DMS53 treated with DMSO at 0.1 percent for 48 hours (cell line): ENCODE results near the gene TCEA3.
A peak's percentile ranks its signal among the peaks of the same experiment; 100 is the strongest.

ENCODE experiments used
- DNase-seq: peaks from one replicate; lab custom pipeline; 2025; ENCODE audit not compliant: unreplicated experiment; lab: John Stamatoyannopoulos, UW

The TCEA3 gene

DNA sequence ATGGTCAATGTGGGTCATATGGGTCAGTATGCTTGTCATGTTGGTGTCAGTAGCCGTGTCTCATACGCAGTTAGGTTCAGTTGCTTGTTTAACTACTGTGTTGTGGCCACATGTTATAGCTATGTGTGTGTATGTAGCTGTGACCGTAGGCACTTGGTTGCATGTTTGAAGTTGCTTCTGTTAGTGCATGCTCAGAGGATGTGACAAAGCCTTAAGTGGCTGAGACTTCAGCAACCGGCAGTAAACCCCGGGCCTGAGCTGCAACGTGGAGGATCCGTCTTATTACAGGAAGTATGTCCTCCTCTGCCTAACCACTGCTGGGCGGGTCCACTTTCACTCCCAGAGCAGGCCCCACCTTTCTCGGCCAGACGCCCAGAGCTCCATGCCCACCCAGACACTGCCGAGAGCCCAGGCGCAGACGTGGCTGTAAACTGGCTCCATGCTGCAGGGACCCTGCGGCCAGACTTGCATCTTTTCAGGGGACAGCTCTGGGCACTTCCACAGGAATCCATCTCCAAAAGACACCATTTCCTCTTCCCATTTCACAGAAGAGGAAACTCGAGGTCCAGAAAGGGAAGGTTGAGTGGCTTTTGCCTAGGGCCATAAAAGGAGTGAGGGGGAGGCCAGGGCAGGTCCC lies 2.2 kb downstream of the TCEA3 start:
- no peak for DNase-seq

DNA sequence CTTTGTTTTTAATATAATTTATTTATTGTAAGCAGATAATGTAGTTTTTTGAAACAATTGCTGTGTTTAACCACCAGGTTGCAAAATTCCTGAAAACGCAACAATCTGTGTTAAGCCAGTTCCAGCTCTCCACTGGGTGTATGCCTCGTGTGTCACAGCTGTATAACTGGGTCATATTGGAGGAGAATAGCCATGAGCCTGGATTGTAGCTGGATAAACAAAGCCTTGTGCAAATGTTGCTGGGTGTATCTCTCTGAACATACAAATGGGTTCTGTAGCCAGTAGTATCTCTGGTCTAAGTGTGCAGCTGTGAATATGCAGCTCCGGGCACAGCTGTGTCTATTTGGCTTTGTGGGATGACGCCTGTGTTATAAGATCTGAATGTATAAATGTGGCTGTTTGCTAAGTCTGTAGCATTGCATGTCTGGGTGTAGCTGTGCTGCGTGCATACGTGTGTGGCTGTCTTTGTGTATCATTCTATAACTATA lies 2.8 kb downstream of the TCEA3 start:
- DNase-seq = peak; percentile 68

DNA sequence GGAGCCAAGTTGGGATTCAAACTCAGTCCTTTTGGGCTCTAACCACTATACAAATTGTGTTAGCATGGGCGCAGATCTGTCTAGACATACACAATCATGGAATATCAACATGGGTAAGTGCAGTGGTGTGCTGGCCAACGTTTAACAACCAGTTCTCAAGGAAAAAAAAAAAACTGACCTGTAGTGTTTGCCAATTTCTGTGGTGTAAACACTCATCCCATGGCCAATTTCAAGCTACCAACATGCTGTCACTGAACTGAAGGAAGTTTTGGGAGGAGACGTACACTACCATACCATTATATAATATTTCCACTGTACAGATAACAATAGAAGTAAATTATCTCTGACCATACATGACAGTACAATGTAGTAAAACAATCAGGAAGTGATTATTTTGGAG lies 3.2 kb downstream of the TCEA3 start:
- DNase-seq = no peak

DNA sequence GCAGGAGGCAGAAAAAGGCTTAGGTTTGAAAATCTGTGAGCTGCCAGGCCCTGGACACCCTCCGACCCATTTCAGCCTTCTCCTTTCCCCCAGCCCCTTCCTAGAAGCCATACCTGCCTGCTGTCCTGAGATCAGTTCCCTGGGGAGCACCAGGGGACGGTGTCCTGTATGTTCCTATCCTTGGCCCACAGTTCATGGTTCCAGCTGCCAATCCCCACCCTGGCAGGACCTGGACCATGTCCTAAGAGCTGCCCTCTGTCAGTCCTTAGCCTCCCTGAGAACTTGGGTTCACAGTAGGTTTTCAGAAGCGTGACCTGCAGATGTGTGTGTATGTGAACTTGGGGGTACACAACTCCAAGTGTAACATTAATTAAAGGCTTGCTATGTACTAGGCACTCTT lies 3.8 kb downstream of the TCEA3 start:
- no peak for DNase-seq

DNA sequence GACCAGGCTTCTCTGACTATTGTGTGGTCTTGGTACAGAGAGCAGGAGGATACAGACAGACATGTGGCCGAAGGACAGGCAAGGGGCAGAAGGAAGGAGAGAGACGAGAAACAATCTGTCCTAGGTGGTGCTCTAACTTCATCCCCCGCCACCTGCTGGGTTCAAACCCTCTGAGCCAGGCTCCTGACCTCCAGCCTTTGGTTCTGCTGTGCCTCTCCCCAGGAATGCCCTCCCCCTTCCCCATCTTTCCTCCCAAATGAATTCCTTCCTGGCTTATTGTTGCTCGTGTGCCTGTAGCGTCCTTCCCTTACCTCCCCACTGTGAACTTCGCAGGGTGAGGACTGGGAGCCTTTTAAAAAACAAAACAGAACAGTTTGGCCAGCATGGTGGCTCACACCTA lies 5.4 kb downstream of the TCEA3 start:
- DNase-seq = no peak

DNA sequence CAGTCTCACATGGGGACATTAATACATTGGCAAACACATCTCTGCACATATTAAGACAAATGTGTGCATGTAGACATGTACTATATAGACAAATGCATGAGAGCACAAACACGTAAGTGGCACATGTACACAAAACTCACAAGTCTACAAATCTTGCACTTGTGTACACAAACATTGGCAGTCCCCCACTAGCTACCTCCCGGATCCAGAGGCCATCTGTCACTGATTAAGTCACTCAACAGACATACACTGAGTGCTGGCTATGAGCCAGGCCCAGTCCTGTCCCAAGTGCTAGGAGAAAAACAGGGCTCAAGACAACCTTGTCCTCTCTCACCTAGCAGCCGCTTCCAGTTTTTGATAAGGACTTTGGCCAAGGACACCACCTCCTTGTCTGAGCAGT lies 7.0 kb downstream of the TCEA3 start:
- DNase-seq = peak; percentile 62

DNA sequence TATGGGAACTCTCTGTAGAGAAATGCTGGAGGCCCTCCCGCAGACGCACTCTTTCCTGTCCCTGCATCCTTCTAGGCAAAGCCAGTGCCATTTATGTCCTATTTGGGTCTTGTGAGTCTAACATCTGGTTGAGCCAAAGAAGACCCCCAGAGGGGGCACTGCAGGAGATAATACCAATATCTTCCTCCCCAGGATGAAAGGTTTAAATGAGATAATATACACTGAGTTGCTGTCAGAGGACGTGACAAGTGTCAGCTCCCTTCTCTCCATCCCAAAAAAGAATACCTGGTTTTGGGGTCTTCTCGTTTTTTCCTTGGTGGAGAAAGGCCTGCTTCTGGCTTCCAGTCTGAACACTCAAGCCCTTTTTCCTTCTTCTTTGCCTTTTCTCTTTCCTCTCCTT lies 7.6 kb downstream of the TCEA3 start:
- no peak for DNase-seq

DNA sequence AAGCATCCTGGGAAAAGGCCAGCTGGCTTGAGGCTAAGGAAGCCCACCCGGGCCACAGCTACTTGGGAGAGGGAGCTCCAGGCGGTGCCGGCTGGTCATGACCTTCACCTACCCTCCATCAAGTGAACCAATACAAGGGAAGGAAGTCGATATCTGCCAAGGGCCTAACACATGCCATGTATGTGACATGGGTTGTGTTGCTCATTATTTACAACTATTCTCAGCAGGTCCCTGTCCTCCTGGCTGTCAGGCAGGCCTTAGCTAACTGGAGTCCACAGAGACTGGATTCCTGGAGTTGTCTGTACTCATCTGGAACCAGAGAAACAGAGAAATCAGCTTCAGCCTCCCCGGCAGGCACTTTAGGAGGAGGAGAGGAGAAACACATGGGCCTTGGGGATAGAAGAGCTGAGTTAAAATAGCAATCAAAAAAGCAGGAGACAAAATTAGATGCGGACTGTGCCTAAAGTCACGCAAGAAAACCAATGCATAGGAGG lies 15.7 kb downstream of the TCEA3 start:
- DNase-seq = no peak

DNA sequence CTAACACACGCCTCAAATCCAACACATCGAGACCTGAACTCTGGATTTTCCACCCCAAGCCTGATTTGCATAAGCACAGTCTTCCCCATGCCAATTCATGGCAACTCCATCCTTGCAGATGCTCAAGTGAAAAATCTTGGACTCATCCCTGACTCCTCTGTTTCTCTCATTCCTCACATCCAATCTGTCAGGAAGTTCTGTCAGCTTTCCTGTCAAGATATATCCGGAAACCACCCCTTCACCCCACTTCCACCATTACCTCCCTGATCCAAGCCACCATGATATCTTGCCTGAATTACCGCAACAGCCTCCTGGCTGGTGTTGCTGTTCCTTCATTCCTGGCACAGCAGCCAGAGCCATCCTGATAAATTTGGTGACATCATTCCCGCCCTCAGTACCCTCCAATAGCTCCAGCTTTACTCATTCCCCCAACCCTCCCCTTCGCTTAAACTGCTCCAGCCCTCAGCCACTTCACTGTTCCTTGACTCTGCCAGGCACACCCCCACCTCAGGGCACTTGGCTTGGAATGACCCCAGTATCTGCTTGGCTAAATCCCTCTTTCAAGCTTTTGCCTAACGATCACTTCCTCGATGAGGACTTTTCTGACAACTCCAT lies 17.4 kb downstream of the TCEA3 start:
- DNase-seq = no peak

DNA sequence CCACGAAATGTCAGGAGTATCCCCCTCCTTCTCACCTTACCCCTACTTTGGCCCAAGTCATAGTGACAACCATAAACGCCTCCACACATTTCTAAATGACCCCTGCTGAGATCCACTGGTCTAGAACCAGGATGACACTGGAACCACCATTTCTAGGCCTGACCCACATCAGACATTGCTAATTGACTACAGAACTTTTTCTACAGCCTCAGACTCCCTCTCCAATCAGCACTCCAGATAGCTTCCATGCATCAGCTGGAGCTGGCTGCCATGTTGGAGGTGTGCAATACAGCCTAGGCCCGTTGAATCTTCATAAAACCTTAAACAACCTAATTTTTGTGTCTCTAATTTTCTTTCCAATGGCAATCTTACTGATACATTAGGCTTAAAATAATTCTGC lies 18.6 kb downstream of the TCEA3 start:
- DNase-seq = no peak

DNA sequence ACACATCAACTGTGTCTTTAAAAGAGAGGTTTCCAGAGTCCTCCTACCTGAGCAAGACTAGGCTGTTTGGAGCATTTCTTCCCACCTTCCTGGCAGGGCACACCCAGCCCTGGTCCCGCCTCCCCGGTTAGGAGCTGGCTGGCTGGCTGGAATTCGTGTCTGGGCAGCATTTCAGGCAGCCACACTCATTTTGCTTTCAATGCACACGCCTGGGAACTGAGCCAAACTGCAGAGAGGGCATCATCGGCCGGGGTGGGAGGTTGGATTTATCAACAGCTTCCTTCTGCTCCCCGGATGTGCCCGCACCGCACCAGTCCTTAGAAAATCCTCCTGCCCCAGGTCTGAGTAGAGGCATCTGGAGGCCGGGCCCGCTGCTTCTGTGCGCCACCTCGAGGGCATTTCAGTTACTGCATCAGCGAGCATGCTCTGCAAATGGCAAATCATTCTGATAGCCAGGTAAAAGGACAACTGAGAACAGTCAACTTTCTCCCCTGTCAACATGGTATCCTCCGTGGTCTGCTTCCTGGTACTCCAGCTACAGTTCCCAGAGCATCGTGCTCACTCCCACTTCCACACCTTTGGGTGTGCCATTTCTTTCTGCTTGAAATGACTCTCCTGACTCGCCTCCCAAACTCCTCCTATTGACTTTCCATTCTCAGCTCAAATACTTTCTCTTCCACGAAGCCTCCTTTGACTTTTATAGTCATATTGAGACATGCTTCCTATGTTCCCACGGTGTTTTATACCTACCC lies 20.6 kb downstream of the TCEA3 start:
- peak; percentile 95 for DNase-seq

DNA sequence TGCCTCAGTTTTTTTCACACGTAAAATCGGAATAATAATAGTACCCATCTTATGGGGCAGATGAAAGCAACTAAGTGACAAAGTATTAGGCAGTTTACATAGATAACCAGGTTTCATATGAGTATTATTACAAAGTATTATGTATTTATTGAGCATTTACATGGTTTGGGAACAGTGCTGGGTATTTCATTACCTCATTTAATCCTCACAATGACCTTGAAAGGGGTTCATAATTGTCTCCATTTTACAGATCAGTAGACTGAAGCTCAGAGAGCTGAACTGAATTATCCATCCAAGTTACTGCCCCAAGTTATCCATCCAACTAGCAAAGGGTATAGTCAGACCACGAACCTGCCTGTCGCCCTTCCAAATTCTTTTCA lies 21.2 kb downstream of the TCEA3 start:
- no peak for DNase-seq

DNA sequence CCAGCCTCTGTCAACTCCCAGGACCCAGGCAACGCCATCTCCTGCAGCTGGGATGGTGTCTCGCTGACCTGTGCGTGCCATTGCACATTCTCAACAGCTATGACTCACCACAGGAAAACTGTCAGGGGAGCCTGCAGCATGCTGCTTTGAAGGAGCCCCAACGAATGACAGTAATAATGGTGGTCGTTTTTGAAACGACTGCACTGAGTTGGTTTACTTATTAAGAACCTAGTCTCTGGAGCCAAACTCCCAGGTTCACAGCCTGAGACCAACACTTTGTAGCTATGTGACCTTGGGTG lies 21.6 kb downstream of the TCEA3 start:
- DNase-seq = peak; percentile 71

DNA sequence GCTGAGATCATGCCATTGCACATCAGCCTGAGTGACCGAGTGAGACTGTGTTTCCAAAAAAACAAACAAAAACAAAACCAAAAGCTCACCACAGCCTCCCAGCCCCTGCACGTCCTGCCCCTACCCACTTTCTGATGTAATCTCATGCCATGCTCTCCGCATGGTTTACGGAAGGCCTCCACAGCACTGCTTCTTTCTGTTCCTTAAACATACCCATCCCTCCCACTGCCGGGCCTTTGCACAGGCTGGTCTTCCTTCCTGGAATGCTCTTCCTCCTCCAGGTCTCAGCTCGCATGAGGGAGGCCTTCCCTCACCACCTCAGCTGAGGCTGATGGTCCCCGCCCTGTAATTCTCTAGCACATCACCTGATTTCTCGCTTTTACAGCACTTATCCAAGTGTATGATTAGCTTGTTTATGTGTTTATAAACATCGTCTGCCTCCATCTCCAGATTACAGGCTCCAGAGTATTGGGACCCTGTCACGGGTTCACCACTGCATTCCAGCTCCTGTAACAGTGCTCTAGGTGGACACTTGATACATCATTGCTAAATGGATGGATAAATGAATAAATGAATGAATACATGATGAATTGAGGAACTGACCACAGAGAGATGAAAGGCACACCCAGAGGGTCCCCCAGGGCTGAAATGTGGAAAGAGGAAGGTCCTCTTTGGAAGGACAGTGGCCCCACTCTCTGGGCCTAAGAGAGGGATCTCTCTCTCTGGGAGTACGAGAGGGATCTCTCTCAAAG lies 22.1 kb downstream of the TCEA3 start:
- no peak for DNase-seq

DNA sequence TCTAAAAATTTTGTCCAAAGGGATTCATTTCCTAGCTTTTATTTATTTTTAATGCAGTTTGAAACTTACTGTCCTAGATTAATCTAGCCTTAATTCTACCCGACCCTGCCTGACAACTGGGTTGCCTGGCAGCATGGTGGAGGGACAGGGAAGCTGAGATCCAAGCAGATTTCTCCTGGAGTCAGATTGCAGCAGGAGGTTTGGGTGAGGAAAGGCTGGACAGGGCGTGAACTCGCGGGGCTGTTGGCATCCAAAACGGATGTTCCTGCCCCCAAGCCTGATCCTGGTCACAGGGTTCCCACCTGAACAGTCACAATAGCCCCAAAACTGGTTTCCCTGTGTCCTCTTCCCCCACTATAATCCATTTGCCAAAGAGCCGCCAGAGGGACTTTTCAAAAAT lies 23.2 kb downstream of the TCEA3 start:
- DNase-seq = no peak

DNA sequence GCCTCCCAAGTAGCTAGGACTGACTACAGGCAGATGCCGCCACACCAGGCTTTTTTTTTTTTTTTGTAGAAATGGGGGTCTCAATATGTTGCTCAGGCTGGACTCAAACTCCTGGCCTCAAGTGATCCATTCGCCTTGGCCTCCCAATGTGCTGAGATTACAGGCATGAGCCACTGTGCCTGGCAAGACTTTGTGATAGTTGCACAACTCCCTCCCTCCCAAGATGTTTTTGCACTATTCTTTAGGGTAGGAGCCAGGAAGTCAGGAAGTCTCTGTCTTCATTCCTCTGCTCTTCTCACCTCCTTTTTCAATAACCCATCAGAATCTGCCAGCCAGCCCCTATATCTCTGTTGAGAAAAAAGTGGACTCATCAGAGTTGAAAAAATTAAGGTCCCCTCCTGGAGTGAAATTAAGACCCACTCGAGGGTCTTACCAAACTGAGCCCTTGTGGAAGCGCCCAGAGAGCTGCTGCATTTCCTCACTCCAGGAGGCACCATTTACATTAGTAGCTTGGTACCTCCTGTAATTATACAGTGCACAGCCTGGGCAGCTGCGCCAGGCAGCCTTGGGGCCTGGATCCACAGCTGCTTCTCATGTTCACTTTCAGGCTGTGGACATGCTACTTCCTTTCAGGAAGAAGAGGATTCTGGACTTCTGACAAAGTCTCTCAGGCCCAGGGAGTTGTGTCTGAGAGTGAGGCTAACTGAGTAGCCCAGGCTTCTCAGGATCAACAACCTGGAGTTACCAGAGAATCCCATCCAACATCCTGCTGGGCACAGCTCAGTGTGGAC lies 24.0 kb downstream of the TCEA3 start:
- DNase-seq = no peak

DNA sequence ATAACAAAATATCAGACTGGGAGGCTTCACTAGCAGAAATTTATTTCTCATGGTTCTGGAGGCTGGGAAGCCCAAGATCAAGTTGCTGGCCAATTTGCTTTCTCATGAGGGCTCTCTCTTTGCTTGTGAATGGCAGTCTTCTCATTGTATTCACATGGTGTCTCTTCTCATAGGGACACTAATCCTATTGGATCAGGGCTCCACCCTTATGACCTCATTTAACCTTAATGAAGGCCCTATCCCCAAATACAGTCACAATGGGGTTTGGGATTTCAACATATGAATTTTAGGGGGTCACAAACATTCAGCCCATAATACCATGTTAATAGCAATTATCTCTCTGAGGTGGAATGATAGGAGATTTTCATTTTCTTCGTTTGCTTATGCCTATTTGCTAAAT lies 25.3 kb downstream of the TCEA3 start:
- no peak for DNase-seq

DNA sequence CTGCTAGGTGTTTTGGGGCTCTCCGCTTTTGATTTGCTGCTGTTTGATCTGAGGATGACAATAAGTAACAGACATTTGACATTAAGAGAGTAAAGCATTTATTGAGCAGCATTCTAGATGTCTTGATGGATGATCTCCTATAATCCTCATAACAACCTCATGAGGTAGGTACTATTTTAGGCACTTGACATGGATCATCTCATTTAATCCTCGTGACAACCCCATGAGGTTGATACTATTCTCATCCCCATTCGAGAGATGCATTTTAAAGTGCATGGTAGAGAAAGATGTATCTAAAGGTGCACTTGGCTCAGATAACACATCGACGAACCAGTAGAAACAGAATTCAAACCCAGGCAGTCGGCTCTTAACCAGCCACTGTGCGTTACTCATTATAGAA lies 26.6 kb downstream of the TCEA3 start:
- no peak for DNase-seq

DNA sequence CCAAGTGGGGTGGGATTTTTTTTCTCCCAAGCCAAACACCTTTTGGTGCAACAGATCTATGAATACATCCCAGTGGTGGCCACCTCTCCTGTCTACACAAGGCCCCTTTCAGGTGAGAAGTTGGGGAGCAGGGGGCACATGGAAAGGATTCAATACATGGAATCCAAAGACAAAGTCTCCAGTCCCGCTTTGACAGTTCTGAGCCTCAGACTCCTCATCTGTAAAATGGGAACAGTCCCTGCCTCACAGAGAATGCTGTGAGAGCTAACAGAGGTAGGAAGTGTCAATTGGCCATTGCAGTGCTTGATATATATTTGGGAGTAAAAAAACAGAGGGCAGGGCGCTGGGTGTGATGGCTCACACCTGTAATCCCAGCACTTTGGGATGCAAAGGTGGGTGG lies 28.2 kb downstream of the TCEA3 start:
- no peak for DNase-seq

DNA sequence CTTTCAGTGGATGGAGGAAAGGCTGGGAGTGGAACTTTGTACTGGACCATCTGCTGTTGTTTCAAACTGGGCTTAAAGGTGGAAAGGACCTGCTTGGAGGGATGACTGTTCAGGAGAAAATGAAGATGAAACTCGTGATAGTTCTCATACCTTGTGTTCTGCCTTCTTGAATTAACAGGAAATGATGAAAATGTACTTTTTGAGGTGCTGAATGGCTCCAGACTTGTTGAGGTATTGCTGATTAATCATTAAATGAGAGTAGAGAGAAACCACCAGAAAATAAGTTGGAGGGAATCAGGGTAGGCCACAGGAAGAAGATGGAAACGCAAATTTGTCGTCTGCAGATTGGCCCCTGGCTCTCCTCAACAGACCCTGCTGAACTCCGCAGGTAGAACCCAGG lies 28.7 kb downstream of the TCEA3 start:
- no peak for DNase-seq

DNA sequence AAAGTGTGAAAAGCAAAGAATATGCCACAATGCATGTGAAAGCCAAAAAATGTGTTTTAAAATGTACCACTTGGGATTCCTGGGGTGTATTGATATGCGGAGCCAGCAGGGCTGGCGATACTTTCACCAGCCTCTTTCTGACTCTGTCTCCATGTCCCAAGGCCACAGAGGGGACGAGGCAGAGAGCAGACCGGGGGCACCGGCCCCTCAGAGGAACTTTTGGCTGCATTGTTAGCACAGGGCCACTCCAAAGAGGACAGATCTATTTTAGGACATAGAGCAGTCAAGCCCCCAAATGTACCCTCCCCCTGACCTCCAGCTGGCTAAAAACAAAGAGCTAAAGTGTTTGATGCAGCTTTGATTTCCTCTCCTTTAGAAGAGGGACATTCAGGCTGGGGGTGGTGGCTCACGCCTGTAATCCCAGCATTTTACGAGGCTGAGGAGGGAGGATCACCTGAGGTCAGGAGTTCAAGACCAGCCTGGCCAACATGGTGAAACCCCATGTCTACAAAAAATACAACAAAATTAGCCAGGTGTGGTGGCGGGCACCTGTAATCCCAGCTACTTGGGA lies 29.3 kb downstream of the TCEA3 start:
- DNase-seq = no peak
